ENCODE results near the gene TTN. TPM values are rescaled to one million over a fixed set of nuclear protein-coding genes. Genes with fewer than 3 reads are reported as not detected.

Gene TTN
- total and polyA plus RNA-seq, 2 of the 8 experiments (the other 6 are each of a cell fraction or from before 2014, with no cell fraction given) = 0.30 to 9.7 TPM

DNA sequence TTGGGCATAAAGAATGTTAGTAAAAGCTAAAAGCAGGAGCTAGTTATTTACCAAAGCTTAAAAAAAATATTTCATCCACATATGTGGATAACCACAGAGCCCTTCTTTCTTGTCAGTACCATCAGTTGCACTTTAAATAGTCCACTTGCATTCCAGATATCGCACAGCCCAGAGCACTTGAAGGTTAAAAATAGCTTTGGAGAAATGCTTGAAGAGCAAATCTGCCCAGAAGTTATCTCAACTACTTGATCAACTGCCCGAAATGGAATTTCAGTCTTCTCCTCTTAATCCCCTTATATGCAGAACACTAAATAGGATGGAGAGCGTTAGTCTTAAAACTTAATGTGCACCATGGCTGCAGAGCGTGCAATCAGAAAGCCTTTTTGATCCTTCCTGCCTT, 178.6 kb downstream of the TTN start:
- Histone ChIP-seq H3K27ac (ENCODE audit: low read depth, low read length) (no peak overlapping the region), H4K5ac (ENCODE audit: insufficient read length, low read depth, low read length) (no peak overlapping the region), H4K20me1 (replicated peaks in 1 of 2; ENCODE audit: control insufficient read depth in 1 of 2, insufficient read depth in 2 of 2, low read length in 2 of 2) (no peaks in the 10 kb centered on the region), H2BK20ac (ENCODE audit: low read length) (no peak overlapping the region), H3K23me2 (ENCODE audit: low read depth, low read length) (no peaks in the 10 kb centered on the region), H2AK5ac (ENCODE audit: low read depth, low read length) (no peak overlapping the region), H2BK15ac (ENCODE audit: low read length) (no peak overlapping the region), H2AFZ (ENCODE audit: low read length) (no peak overlapping the region), H4K8ac (ENCODE audit: extremely low read depth, insufficient read depth, low read length) (no peak overlapping the region), H4K91ac (replicated peaks; ENCODE audit: insufficient read length, low read length) (no peak overlapping the region), H3K27me3 (replicated peaks in 1 of 4; ENCODE audit: control insufficient read depth in 3 of 4, extremely low read depth in 1 of 4, insufficient read depth in 3 of 4, low read length in 3 of 4) (no peaks in the 10 kb centered on the region), H3K9ac (replicated peaks in 1 of 4; ENCODE audit: extremely low read depth in 1 of 4, low read depth in 3 of 4, low read length in 3 of 4) (no peak overlapping the region), H3K9me3 (ENCODE audit: insufficient read depth in 2 of 2, low read depth in 1 of 2, low read length in 1 of 2) (no peaks in the 10 kb centered on the region), H3K4me1 (replicated peaks in 1 of 4; ENCODE audit: control insufficient read depth in 3 of 4, insufficient read depth in 4 of 4, low read length in 3 of 4) (no peaks in the 10 kb centered on the region), H3K4ac (replicated peaks; ENCODE audit: insufficient read length, low read depth, low read length) (no peak overlapping the region), H3K18ac (ENCODE audit: extremely low read depth, low read length) (no peak overlapping the region), H3K79me2 (ENCODE audit: control insufficient read depth in 1 of 2, insufficient read depth in 2 of 2, low read length in 2 of 2) (no peaks in the 10 kb centered on the region), H3K36me3 (ENCODE audit: control insufficient read depth in 2 of 4, insufficient read depth in 4 of 4, low read length in 3 of 4) (peaks cover 0 to 3% (median 0%) of the 10 kb centered on the region in 4 experiments; a peak in 1 of 8 replicates), H3K56ac (replicated peaks; ENCODE audit: insufficient read length, low read depth, low read length) (no peak overlapping the region), H2BK120ac (replicated peaks; ENCODE audit: low read depth, low read length) (no peak overlapping the region), H3K23ac (ENCODE audit: insufficient read length) (no peak overlapping the region), H2BK12ac (ENCODE audit: low read depth, low read length) (no peak overlapping the region), H2BK5ac (ENCODE audit: low read depth, low read length) (no peak overlapping the region), H3K79me1 (ENCODE audit: low read depth, low read length) (no peaks in the 10 kb centered on the region), H3K4me3 (ENCODE audit: extremely low read depth in 1 of 4, insufficient read depth in 2 of 4, low read depth in 3 of 4, low read length in 4 of 4) (no peak overlapping the region), H3K4me2 (ENCODE audit: insufficient read depth in 1 of 2, low read depth in 2 of 2, low read length in 2 of 2) (no peak overlapping the region), H3K14ac (ENCODE audit: insufficient read length) (no peak overlapping the region)
- ChIA-PET POLR2A (ENCODE audit: partially characterized antibody) (interaction anchor here (1.2 kb wide), 1 partner anchor 73 kb away, joined by 3 read pairs; no protein-coding TSS in a partner anchor), CTCF (ENCODE audit: partially characterized antibody) (no interaction called here)
- FAIRE-seq = no peak
- no peak for DNase-seq (ENCODE audit: low read depth in 1 of 2, low spot score in 2 of 2)
- WGBS, 2 experiments (ENCODE audit: extremely low coverage in 1 of 2, insufficient coverage in 1 of 2, insufficient read length in 1 of 2, insufficient replicate concordance in 2 of 2, low coverage in 1 of 2, low lambda C conversion rate in 2 of 2, missing lambda C conversion rate in 1 of 2) = 92% methylated on average over 4 of the region's 4 CpGs; no CpG with 5 or more reads in 1 of the 2 experiments
- TF ChIP-seq GABPA (IDR thresholded peaks at IDR 0.05; ENCODE audit: borderline replicate concordance, insufficient read depth, low read length) (no peak), JUND (IDR thresholded peaks at IDR 0.05; ENCODE audit: low read length) (no peak)

All from H1 (cell line).